OCI-LY7 (cell line): ENCODE results near the gene PRPF38A.

ENCODE experiments used
- CTCF ChIP-seq: fragments of 200-600 bp; sonication (generic); conservative IDR thresholded peaks from 2 replicates; pipeline ENCODE4 v1.5.1; 2014; ENCODE audit warnings: mild to moderate bottlenecking, antibody characterized with exemption, low read length, moderate library complexity, mixed read lengths
- EZH2phosphoT487 ChIP-seq: fragments of 200-600 bp; sonication (generic); IDR thresholded peaks from 2 replicates; pipeline ENCODE4 v1.6.1; 2018; ENCODE audit warnings: low read depth, borderline replicate concordance, mild to moderate bottlenecking, mixed run types, antibody characterized with exemption, low read length, moderate library complexity, mixed read lengths

- TF ChIP-seq CTCF: no peak
- TF ChIP-seq EZH2phosphoT487: no peak
Observed at GRCh38 chr1:52454779-52455178, 50.4 kb downstream of the PRPF38A start.
